NCI-H1048 (cell line): ENCODE data around the gene SORCS3.

ENCODE experiments used
- DNase-seq: peaks from one replicate; lab custom pipeline; 2025; lab: John Stamatoyannopoulos, UW

Gene SORCS3

GRCh38 chr10:104920476-104920875 is 279.4 kb downstream of the SORCS3 start:
- DNase-seq, result no peak

DNA sequence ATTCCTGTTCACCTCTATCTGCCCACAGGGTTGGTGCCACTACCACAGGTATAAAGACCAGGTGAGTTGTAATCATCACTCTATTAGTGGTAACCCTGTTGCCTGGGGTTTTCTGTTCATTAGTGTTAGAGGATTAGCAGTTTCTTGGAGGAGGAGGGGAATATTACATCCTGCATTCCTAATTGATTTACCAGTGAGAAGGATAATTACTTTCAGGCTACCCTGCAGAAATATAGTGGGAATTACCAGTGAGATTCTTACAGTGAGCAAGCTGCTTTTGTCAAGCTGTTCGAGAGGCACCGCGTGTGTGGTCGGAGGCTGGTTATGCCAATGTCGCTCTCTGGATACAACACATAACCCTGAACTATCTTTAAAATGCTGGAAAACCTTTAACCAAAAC is 280.7 kb downstream of the SORCS3 start:
- DNase-seq, result no peak

- no peak for DNase-seq
Measured at GRCh38 chr10:104922810-104923209, 281.7 kb downstream of the SORCS3 start.

DNA sequence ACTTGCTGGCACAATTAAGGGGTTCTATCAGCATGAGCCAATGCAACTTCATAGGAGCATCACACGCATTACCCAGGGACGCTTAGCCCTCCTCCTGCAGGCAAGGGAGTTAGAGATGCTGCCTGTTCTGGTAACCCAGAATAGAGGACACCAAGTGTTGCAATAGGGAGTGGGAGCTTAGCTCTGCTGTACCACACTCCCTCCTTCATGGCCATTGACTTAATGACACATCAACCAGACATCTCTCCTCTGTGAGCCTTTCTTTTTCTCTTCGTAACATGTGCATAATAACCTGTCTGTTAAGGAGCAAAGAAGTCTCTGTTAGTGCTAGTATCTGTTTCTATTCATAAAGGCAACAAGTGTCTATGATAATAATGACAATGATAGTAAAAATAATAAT is 282.4 kb downstream of the SORCS3 start:
- no peak for DNase-seq

DNA sequence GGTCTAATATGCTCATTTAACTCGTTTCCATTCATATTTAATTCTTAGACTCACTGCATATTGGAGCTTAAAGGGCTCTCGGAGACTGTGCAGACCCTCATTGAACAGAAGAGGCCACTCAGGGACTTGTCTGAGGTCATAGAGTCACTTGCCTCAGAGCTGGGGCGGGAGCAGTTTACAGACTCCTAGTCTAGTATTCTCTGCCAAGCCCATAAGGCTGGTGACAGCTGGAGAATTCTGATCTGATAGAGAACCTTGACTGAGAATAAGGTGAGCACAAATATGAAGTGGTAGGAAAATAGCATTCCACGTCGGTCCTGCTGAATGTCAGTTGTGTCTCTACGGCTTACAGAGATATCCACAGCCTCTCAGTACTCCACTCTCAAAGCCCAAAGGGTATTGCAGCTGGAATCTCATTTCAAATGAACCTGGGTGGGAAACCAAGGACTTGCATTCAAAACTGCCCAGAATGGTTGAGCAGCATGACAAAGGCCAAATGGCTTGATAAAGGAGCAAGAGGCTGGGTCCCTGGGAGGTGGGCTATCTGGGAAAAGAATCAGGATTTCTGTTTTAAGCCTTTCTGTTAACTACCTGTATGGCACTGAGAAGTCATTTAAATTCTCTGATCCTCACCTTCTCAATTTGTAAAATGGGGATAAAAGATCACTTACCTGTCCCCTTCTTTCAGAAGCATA is 283.2 kb downstream of the SORCS3 start:
- DNase-seq, result no peak

- peak; percentile 11 for DNase-seq
Measured at GRCh38 chr10:104925232-104925851, 284.3 kb downstream of the SORCS3 start.

DNA sequence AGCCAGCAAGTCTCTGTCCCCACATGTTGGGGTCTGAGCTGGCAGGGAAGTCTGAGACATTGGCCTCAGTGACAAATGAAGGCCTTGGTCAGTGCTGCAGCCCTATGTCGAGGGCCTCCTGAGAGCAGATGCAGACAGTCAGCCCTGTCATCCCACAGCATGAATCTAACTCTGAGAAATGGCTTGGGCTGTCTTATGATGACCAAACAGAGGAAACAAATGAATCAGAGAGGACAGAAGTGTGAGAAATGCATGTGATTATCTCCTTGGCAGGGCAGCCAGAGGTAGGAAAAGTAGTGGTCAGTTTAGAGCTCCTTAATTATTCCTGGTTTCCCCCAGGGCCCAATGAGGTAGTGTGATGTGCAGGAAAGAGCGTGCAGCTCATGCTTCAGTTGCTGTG is 287.6 kb downstream of the SORCS3 start:
- no peak for DNase-seq

DNA sequence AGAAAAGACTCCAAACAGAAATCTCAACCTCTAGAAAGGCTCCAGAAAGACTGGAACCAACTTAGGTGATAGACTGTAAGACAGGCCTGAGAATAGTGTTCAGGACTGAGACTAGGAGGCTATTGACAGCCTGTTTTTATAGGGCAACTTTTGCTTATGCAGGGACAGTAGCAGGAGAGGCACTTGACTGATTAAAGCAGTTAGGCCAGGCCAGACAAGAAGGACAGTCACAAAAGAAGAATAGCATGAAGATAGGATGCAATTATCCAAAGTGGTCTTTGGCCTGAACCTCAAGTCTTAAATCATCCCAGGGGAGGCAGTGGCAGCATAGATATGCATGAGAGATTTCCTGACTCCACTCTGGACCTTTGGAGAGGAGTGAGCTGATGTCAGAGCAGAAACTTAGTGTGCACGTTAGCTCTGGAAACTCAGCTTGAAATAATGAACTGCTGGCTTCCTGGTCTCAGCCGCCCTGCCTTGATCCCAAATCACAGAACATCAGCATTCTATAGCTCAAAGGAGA is 290.6 kb downstream of the SORCS3 start:
- no peak for DNase-seq

DNA sequence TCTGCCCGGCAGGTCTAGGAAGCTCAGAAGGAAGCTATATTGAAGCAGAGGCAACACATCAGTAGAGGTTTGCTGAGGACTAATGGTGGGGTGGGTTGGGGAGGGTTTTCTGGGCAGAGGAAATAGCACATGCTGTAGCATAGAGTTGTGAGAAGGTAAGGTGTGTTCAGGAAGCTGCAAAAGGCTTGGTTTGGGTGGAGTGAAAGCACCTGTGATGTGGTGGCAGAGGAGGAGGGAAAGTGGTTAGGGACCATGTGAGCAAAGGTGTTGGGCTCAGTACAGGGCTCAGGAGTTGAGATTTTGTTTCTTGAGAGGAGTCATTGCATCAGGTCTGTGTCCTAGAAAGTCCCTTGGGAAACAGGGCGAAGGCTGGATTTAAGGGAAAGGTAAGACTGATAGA is 294.6 kb downstream of the SORCS3 start:
- no peak for DNase-seq

DNA sequence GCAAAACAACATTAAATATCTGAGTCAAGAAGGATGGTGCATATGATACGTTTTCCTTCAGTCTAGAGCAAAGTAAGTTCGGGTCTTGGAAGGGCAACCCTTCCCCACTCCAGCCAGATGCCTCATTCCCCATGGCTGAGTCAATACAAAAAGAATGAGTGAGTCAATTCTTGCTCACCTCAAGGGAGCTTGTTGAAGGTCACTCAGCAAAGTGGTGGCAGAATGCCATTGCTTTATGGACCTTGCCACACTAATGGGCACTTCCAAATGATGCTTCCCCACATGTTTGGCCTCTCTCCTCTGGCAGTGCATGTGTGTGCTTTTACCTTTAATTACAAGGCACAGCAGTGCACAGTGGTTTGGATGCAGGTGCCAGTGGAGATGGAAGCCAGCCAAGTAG is 296.5 kb downstream of the SORCS3 start:
- DNase-seq, result no peak

GRCh38 chr10:104938031-104938430 is 296.9 kb downstream of the SORCS3 start:
- no peak for DNase-seq

- DNase-seq, result no peak
Measured at GRCh38 chr10:104941662-104942061, 300.6 kb downstream of the SORCS3 start.

DNA sequence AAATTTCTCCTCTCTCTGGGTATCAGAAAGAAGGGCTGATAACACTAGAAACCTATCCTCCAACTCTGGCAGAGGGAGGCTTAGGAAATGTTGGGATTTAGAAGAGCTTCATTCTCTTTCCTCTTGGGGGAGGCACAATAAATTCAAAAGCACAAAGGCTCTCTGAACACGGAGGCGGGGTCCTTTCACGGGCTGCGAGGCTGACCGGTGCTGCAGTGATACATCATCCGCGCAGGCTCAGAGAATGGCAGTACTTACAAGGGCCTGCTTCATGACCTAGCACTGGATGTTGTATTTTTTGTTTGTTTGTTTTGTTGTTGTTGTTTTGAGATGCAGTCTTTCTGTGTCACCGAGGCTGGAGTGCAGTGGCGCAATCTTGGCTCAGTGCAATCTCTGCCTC is 306.2 kb downstream of the SORCS3 start:
- DNase-seq, result no peak

DNA sequence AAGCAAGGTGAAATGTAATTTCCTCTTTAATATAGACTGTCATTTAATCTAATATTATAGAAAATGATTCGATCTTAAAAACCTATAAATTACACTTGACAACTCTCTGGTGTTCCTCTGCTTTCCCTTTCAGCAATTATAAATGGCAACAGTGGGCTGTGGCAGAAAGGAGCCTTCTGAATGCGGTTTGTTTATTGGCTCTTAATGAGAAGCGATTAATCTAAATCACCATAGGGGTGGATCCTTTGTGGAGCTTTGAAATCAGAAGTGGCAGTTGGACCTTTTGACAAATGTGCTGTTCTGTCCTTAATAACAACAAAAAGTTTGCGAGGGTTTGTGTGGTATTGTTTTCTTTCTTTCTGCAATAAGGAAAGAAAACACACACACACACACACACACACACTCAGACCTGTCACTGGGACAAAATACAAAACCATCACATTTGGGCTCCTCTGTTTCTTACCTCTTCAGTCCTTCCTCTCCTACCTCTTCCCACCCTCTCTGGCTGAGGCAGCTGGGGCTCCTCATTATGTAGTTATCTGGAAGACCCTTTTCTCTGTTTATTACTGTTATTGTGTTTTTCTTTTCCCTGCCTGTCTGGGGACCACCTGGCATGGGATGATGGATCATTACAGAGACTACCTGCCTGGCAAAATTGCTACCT is 316.2 kb downstream of the SORCS3 start:
- no peak for DNase-seq

GRCh38 chr10:104966563-104967297 is 325.6 kb downstream of the SORCS3 start:
- peak; percentile 10 for DNase-seq

DNA sequence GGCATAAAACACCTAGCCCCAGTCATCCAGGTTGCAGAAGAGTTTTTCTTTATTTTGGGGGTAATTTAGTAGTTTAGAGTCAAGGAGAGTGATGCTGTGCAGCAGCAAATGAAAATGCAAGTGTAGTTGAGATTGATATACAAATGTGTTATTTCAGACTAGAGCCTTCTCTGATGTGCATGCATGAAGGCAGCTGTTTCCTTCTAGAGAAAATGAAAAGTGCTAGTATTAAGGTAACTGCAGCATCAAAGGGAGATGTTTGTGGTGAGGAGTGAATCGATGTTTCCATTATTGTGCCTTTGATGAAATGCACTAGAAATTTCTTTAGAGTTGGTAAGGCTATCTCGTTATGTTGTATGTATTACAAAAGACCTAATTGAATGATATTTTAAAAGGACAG is 339.3 kb downstream of the SORCS3 start:
- no peak for DNase-seq

DNA sequence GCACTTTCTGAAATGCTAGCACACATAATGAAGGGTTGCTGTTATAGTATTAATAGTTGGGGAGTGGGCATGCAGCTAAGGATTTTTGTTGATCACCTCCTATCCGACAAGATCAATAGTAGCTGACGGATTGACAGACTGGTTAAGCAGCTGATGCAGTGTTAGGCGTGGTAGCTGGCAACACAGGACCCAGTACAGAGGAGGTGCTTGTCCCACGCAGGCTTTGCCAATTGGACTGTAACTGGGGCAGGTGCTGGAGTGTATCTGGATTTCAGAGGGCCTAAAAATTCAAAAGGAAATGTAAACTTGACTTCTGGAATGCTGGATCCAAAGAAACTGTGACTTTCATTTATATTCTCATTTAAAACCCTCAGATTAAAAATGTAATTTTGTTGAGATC is 340.9 kb downstream of the SORCS3 start:
- DNase-seq, result no peak

- no peak for DNase-seq
Measured at GRCh38 chr10:104988686-104989085, 347.6 kb downstream of the SORCS3 start.

- DNase-seq, result no peak
Measured at GRCh38 chr10:104989880-104990279, 348.8 kb downstream of the SORCS3 start.

DNA sequence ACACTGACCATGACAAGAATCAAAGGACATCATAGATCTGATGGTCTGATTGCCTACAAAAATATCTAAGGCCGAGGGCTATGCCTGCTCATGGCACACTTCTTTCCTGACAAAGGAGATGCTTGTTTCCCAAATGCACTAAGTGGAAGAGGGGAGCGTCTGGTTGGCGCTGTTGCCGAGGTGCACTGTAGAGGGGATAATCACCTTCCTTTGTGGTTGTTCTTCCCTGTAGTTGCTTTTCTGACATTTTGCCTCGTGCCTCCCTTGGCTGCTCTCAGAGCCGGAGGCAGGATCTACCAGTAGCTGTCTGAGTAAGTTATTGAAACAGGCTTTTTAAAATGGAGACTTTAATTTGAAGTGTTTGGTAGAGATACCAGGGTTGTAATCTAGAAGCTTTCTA is 352.0 kb downstream of the SORCS3 start:
- no peak for DNase-seq

DNA sequence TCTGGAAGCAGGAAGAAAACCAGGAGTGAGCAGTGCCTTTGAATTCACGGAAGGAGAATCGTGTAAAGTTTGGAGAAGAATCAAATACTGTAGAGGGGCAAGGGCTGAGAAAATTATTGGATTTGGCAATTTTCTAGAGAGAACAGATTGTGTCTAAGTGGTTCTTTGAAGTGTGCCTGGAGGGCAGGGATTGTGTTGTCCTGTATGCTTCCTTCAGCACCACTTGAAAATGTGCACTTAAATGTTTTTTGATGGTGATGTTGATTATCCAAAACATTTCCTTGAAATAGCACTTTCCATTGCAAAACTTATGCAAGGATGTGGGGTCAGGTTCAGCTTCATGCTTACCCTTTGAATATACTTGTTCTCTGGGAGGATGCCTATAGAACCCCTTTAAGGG is 360.2 kb downstream of the SORCS3 start:
- no peak for DNase-seq

GRCh38 chr10:105010411-105011121 is 369.5 kb downstream of the SORCS3 start:
- no peak for DNase-seq
